ENCODE data around the gene CYP2U1.
"Not testable (repeated sequence)": the region's sequence is repeated elsewhere in the genome, so short reads cannot be mapped to it uniquely, and the experiment has no call there.

Gene CYP2U1

GRCh38 chr4:107917500-107917899 lies 13.8 kb upstream of the CYP2U1 start:
- DNase-seq (ENCODE audit: low read depth in 3 of 3, low spot score in 1 of 3): no peak

GRCh38 chr4:107922486-107923473 lies 8.6 kb upstream of the CYP2U1 start:
- DNase-seq (ENCODE audit: low read depth in 3 of 3, low spot score in 1 of 3): no peak

- DNase-seq (ENCODE audit: low read depth in 3 of 3, low spot score in 1 of 3): not testable (repeated sequence)
Measured at GRCh38 chr4:107925713-107926112, 5.6 kb upstream of the CYP2U1 start.

GRCh38 chr4:107926875-107927274 lies 4.5 kb upstream of the CYP2U1 start:
- not testable (repeated sequence) for DNase-seq (ENCODE audit: low read depth in 3 of 3, low spot score in 1 of 3)

- peak in 1 of 3 donors; percentile 17 for DNase-seq (ENCODE audit: low read depth in 3 of 3, low spot score in 1 of 3)
Measured at GRCh38 chr4:107931775-107932321, 499 bp downstream of the CYP2U1 start.

- DNase-seq (ENCODE audit: low read depth in 3 of 3, low spot score in 1 of 3): no peak
Measured at GRCh38 chr4:107935246-107935645, 3.9 kb downstream of the CYP2U1 start.

GRCh38 chr4:107937040-107937439 lies 5.7 kb downstream of the CYP2U1 start:
- no peak for DNase-seq (ENCODE audit: low read depth in 3 of 3, low spot score in 1 of 3)

GRCh38 chr4:107939307-107939706 lies 8.0 kb downstream of the CYP2U1 start:
- no peak for DNase-seq (ENCODE audit: low read depth in 3 of 3, low spot score in 1 of 3)

GRCh38 chr4:107945809-107946208 lies 14.5 kb downstream of the CYP2U1 start:
- DNase-seq (ENCODE audit: low read depth in 3 of 3, low spot score in 1 of 3): no peak

- no peak for DNase-seq (ENCODE audit: low read depth in 3 of 3, low spot score in 1 of 3)
Measured at GRCh38 chr4:107950746-107951540, 19.6 kb downstream of the CYP2U1 start.

- DNase-seq (ENCODE audit: low read depth in 3 of 3, low spot score in 1 of 3): no peak
Measured at GRCh38 chr4:107951551-107951950, 20.2 kb downstream of the CYP2U1 start.

- DNase-seq (ENCODE audit: low read depth in 3 of 3, low spot score in 1 of 3): no peak
Measured at GRCh38 chr4:107956011-107956410, 24.7 kb downstream of the CYP2U1 start.

GRCh38 chr4:107966903-107967302 lies 35.6 kb downstream of the CYP2U1 start:
- DNase-seq (ENCODE audit: low read depth in 3 of 3, low spot score in 1 of 3): no peak

GRCh38 chr4:107967519-107967918 lies 36.2 kb downstream of the CYP2U1 start:
- not testable (repeated sequence) for DNase-seq (ENCODE audit: low read depth in 3 of 3, low spot score in 1 of 3)

- DNase-seq (ENCODE audit: low read depth in 3 of 3, low spot score in 1 of 3): not testable (repeated sequence)
Measured at GRCh38 chr4:107967921-107968320, 36.6 kb downstream of the CYP2U1 start.

- no peak for DNase-seq (ENCODE audit: low read depth in 3 of 3, low spot score in 1 of 3)
Measured at GRCh38 chr4:107970063-107970798, 38.9 kb downstream of the CYP2U1 start.

- DNase-seq (ENCODE audit: low read depth in 3 of 3, low spot score in 1 of 3): no peak
Measured at GRCh38 chr4:107972605-107973004, 41.3 kb downstream of the CYP2U1 start.

- DNase-seq (ENCODE audit: low read depth in 3 of 3, low spot score in 1 of 3): no peak
Measured at GRCh38 chr4:107974523-107974922, 43.2 kb downstream of the CYP2U1 start.

- no peak for DNase-seq (ENCODE audit: low read depth in 3 of 3, low spot score in 1 of 3)
Measured at GRCh38 chr4:107977482-107977881, 46.1 kb downstream of the CYP2U1 start.

- DNase-seq (ENCODE audit: low read depth in 3 of 3, low spot score in 1 of 3): no peak
Measured at GRCh38 chr4:107977966-107978705, 46.8 kb downstream of the CYP2U1 start.
